Glomerular endothelial cell (primary cell): Measurements from ENCODE around the gene PHLDB1. TPM values are rescaled to one million over a fixed set of nuclear protein-coding genes. Genes with fewer than 3 reads are reported as not detected.
"Not testable (repeated sequence)": the region's sequence is repeated elsewhere in the genome, so short reads cannot be mapped to it uniquely, and the experiment has no call there.

Source experiments
- DNase-seq: peaks from one replicate; pipeline ENCODE4 v3.0.0-alpha.2; 2011; ENCODE audit warnings: low read depth, low spot score; ENCODE audit errors: extremely low read depth
- total RNA-seq: library from RNA; depleted of rRNA; stranded (reverse); fragments of >200 nt; gene quantifications from 2 replicates; pipeline ENCODE4 v1.2.3, GENCODE V29; 2015

The PHLDB1 gene
- total RNA-seq, 1 donor from 2014 or later: 156 TPM

GRCh38 chr11:118682372-118682771, 75.0 kb downstream of the PHLDB1 start:
- DNase-seq: no peak

- not testable (repeated sequence) for DNase-seq
Measured at GRCh38 chr11:118682939-118683338, 75.5 kb downstream of the PHLDB1 start.

- DNase-seq: no peak
Measured at GRCh38 chr11:118684187-118684586, 76.8 kb downstream of the PHLDB1 start.

- no peak for DNase-seq
Measured at GRCh38 chr11:118687906-118688305, 80.5 kb downstream of the PHLDB1 start.

- DNase-seq: not testable (repeated sequence)
Measured at GRCh38 chr11:118688339-118688738, 80.9 kb downstream of the PHLDB1 start.

DNA sequence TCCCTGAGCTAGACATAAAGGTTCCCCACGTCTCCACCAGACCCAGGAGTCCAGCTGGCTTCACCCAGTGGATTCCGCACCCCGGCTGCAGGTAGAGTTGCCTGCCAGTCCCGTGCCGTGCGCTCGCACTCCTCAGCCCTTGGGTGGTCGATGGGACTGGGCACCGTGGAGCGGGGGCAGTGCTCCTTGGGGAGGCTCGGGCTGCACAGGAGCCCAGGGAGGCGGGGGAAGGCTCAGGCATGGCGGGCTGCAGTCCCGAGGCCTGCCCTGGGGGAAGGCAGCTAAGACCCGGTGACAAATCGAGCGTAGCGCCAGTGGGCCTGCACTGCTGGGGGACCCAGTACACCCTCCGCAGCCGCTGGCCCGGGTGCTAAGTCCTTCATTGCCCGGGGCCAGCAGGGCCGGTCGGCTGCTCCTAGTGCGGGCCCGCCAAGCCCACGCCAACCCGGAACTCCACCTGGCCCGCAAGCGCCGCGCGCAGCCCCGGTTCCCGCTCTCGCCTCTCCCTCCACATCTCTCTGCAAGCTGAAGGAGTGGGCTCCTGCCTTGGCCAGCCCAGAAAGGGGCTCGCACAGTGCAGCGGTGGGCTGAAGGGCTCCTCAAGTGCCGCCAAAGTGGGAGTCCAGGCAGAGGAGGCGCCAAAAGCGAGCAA, 81.6 kb downstream of the PHLDB1 start:
- DNase-seq: no peak

- no peak for DNase-seq
Measured at GRCh38 chr11:118689503-118689851, 82.1 kb downstream of the PHLDB1 start.

GRCh38 chr11:118689852-118690552, 82.6 kb downstream of the PHLDB1 start:
- DNase-seq: peak; percentile 37

DNA sequence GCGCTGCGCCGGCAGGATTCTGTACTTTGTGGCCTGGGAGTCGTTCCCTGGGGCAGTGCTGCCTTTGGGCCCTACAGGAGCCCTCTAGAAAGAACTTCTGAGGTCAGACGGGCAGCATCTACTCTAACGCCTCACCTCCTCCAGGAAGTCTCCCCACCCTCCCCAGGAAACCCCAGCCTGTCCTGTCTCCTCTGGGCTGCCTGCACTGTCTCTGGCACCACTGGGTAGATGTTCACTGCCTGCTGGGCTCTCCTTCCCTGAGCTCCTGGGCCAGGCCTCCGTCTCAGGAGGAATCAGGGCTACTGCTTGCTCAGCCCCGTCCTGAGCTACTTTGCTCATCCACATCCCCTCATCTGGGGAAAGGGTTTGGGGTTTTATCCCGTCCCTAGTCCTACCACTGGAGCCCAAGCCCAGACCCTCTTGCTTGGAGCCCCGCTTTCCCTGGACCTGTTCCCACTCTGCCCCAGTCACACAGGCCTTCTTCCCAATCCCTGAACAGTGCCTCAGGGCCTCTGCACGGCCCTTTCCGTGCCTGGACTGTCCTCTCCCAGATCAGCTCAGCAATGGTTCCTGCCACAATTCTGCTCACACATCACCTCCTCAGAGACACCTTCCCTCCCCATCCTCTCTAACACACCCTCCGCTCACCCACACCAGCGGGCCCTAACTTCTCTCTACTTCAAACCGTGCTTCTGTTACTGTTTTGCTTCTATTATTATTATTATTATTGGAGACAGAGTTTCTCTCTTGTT, 83.3 kb downstream of the PHLDB1 start:
- no peak for DNase-seq

DNA sequence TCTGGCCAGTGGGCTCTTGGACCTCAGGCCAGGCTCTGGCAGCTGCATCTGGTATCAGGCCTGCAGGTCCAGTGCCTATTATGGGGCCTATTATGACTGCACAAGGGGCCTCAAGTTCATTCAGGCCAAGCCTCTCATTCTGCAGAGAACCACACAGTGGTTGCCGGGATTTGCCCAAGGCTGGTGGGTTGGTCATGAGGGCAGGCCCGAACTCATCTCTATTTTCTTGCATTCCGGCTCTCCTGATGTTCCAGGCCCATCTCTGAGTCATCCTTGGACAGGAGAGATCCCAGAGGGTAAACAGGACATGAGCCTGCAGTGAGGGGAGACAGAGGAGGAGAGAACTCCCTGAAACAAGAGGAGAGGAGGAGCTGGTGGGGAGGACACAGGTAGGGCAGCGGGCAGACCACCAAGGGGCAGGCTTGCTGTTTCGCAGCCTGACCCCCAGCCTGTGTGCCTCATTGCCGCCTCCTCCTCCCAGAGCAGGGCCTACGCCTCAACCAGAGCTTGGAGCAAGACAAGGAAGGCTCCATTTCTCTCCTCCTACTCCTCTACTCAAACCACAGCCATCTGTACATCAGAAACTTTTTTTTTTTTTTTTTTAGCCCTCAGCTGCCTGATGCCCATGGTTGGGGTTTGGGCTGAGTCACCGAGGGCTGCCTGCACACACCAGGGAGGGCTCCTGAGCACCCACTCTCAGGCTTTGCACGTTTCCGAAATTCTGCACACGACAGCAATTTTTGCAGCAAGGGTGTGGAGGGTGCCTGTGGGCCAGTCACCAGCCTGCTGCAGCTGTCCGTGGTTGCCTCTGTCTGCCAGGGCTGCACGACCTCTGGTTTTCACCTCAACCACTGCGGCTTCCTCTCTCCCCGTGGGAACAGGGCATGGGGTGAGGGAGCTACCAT, 84.8 kb downstream of the PHLDB1 start:
- DNase-seq: no peak

- DNase-seq: no peak
Measured at GRCh38 chr11:118694185-118694584, 86.8 kb downstream of the PHLDB1 start.

GRCh38 chr11:118694771-118695170, 87.4 kb downstream of the PHLDB1 start:
- DNase-seq: no peak

DNA sequence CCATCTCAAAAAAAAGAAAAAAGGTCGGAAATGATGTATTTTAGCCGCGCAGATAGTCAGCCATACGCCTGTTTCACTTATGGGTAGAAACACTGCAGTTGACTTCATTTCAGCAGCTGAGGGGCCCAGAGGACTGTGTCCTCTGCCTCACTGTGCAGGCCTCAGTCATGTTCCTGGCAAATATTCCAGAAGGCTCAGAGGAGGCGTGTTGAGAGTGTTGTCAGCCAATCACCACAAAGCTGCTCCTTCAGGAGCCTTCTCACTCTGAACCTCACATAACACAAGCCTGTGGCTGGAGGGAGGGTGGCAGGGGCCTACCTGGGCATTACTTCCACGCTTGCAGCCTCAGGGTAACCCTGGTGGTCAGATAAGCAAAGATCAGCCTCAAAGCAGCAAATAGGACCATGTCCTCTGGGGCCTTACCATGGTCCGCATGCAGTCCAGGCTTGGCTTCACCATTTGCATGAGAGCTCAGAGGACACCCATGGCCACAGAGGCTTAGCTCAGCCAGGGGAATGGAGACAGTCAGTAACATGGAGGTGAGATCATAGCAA, 89.3 kb downstream of the PHLDB1 start:
- DNase-seq: no peak

GRCh38 chr11:118697346-118697745, 89.9 kb downstream of the PHLDB1 start:
- DNase-seq: no peak

DNA sequence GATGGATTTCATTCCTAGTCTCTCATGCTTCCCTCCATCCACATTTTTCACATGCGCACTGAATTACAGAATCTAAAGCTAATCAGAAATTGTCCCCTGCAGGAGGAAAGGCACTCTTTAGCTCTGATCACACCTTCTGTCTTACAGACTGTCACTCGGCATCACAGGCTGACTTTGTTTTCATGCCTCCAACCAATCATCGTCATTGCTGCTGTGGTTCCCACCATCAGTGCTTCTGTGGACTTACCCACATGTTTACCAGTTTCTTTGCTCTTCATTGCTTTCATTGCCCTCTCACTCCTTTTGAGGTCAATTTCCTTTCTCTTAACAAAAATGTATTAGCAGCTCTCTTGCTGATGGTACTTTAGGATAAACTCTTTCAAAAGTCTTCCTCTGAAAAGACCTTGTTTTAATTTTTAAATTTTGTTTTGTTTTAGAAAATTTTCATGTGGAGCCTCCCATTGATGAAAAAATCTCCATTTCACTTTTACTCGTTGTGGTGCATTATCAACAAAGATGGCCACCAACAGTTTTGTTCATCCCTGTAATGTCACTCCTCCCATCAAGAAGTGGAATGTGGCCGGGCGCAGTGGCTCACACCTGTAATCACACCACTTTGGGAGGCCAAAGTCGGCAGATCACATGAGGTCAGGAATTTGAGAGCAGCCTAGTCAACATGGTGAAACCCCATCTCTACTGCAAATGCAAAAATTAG, 92.2 kb downstream of the PHLDB1 start:
- DNase-seq: no peak

GRCh38 chr11:118703563-118704106, 96.2 kb downstream of the PHLDB1 start:
- no peak for DNase-seq

DNA sequence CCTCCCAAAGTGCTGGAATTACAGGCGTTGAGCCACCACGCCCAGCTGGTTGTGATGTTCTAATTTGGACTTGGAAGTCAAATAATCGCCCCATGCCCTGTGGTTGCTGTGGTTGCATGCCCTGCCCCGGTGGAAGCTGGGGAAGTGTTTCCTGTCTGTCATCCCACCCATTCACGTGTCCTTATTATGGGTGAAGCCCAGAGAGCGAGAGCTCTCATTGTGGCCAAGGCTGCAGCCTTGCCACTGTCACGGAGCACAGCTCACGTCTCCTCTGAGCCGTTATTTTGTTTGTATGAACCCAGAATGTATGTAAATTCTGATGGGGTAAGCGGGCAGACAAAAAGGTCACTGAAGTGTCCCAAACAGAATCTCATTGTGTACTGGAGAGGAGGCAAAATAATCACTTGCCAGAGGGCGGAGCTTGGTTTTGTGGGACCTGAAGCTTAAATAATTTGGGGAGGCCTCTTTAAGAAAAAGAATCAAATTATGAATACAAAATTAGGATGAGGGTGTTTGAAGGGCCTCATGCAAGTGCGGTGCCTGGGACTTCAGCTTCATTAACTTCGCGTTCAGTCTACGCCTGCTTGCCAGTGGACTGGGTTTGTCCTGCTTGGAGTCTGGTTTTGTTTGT, 97.8 kb downstream of the PHLDB1 start:
- no peak for DNase-seq

DNA sequence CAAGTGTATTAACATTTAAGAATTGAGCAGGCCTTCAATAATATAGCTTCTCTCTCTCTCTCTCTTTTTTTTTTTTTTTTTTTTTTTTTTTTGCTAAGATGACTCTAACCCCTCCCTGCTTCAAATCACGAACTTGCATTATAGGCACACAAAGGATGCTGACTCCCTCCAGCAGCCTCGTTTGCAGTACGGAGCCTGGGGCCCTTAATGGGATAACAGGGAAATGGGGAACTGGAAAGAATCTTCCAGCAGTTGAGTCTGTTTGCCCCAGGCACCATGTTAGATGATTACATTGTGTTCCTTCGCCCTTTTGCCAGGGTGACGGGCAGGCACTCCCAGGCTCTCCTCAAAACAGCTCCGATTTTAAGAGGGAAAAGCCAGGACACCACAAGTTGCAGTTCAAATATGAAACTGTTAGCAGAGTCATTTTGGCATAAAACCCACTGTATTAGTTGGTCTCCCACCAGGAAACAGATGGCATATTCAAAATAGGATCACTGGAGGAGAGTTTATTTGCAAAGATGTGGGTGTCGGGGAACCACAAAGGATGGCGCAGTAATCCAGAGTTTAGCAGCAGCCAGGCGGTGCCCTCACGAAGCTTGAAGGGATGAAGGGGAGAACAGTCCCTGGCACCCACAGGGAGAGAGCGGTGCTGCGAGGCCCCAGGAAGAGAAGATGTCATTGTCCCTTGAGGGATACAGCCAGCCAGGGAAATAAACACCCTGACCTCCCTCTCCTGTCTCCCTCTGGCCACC, 98.6 kb downstream of the PHLDB1 start:
- no peak for DNase-seq

GRCh38 chr11:118706546-118706825, 99.1 kb downstream of the PHLDB1 start:
- no peak for DNase-seq
